ENCODE results near the gene EHD1.

Gene EHD1

GRCh38 chr11:64890522-64890939 lies 12.1 kb upstream of the EHD1 start:
- DNase-seq (ENCODE audit: low read depth) = no peak

GRCh38 chr11:64888729-64889511 lies 10.5 kb upstream of the EHD1 start:
- DNase-seq (ENCODE audit: low read depth) = no peak

- DNase-seq (ENCODE audit: low read depth) = no peak
Observed at GRCh38 chr11:64888406-64888728, 9.9 kb upstream of the EHD1 start.

- peak; percentile 72 for DNase-seq (ENCODE audit: low read depth)
Observed at GRCh38 chr11:64887757-64888405, 9.5 kb upstream of the EHD1 start.

- no peak for DNase-seq (ENCODE audit: low read depth)
Observed at GRCh38 chr11:64887234-64887756, 8.9 kb upstream of the EHD1 start.

- DNase-seq (ENCODE audit: low read depth) = no peak
Observed at GRCh38 chr11:64885367-64886286, 7.2 kb upstream of the EHD1 start.

- DNase-seq (ENCODE audit: low read depth) = no peak
Observed at GRCh38 chr11:64884019-64884418, 5.6 kb upstream of the EHD1 start.

- DNase-seq (ENCODE audit: low read depth) = no peak
Observed at GRCh38 chr11:64883575-64883974, 5.2 kb upstream of the EHD1 start.

- no peak for DNase-seq (ENCODE audit: low read depth)
Observed at GRCh38 chr11:64882243-64882642, 3.8 kb upstream of the EHD1 start.

GRCh38 chr11:64881476-64881875 lies 3.1 kb upstream of the EHD1 start:
- DNase-seq (ENCODE audit: low read depth) = no peak

- no peak for DNase-seq (ENCODE audit: low read depth)
Observed at GRCh38 chr11:64880240-64881001, 2.0 kb upstream of the EHD1 start.

- DNase-seq (ENCODE audit: low read depth) = no peak
Observed at GRCh38 chr11:64879244-64879900, 951 bp upstream of the EHD1 start.

GRCh38 chr11:64878223-64878493 lies 263 bp downstream of the EHD1 start:
- DNase-seq (ENCODE audit: low read depth) = no peak

GRCh38 chr11:64877390-64878222 lies 815 bp downstream of the EHD1 start:
- no peak for DNase-seq (ENCODE audit: low read depth)

- DNase-seq (ENCODE audit: low read depth) = no peak
Observed at GRCh38 chr11:64876835-64877341, 1.5 kb downstream of the EHD1 start.

GRCh38 chr11:64876229-64876750 lies 2.1 kb downstream of the EHD1 start:
- DNase-seq (ENCODE audit: low read depth) = no peak

GRCh38 chr11:64875369-64876228 lies 2.8 kb downstream of the EHD1 start:
- no peak for DNase-seq (ENCODE audit: low read depth)

- no peak for DNase-seq (ENCODE audit: low read depth)
Observed at GRCh38 chr11:64874308-64875240, 3.8 kb downstream of the EHD1 start.

All from stimulated activated CD8-positive, alpha-beta memory T cell treated with anti-CD3 and anti-CD28 coated beads, Interleukin-4, amount 100 ng/mL, for 24 hours (primary cell).